Left hindlimb (tissue), 1 donor: ENCODE measurements around the gene CCN2.

Source experiments
- DNase-seq: peaks from one replicate; pipeline ENCODE4 v3.0.0-alpha.2; 2018

CCN2 gene

GRCh38 chr6:131963063-131963462 lies 11.9 kb upstream of the CCN2 start:
- DNase-seq: no peak

GRCh38 chr6:131960371-131961133 lies 9.4 kb upstream of the CCN2 start:
- no peak for DNase-seq

- no peak for DNase-seq
These were observed 7.6 kb upstream of the CCN2 start for GRCh38 chr6:131958542-131959470.

- DNase-seq: no peak
These were observed 6.9 kb upstream of the CCN2 start for GRCh38 chr6:131958095-131958494.

GRCh38 chr6:131955876-131956275 lies 4.7 kb upstream of the CCN2 start:
- no peak for DNase-seq

GRCh38 chr6:131955192-131955591 lies 4.0 kb upstream of the CCN2 start:
- no peak for DNase-seq

GRCh38 chr6:131954775-131955107 lies 3.6 kb upstream of the CCN2 start:
- DNase-seq: peak; percentile 92

- no peak for DNase-seq
These were observed 3.0 kb upstream of the CCN2 start for GRCh38 chr6:131954059-131954774.

- no peak for DNase-seq
These were observed 1.8 kb upstream of the CCN2 start for GRCh38 chr6:131952886-131953509.

GRCh38 chr6:131951576-131952230 lies 531 bp upstream of the CCN2 start:
- no peak for DNase-seq

- peak; percentile 91 for DNase-seq
These were observed 1.0 kb downstream of the CCN2 start for GRCh38 chr6:131949909-131950766.

- DNase-seq: no peak
These were observed 1.6 kb downstream of the CCN2 start for GRCh38 chr6:131949620-131949908.

- peak; percentile 55 for DNase-seq
These were observed 2.2 kb downstream of the CCN2 start for GRCh38 chr6:131948692-131949619.

- DNase-seq: no peak
These were observed 3.0 kb downstream of the CCN2 start for GRCh38 chr6:131947986-131948661.

- no peak for DNase-seq
These were observed 3.9 kb downstream of the CCN2 start for GRCh38 chr6:131946992-131947955.

- peak; percentile 40 for DNase-seq
These were observed 4.7 kb downstream of the CCN2 start for GRCh38 chr6:131946404-131946991.

- no peak for DNase-seq
These were observed 5.2 kb downstream of the CCN2 start for GRCh38 chr6:131945971-131946370.
